ENCODE data around the gene CORO2A.

- TF ChIP-seq POLR2A (IDR thresholded peaks at IDR 0.05) (no peak), CTCF (IDR thresholded peaks at IDR 0.05) (no peak)
Observed at GRCh38 chr9:98204692-98205091, 12.3 kb upstream of the CORO2A start.
